Measurements from ENCODE around the gene ANGPTL4.

ANGPTL4 gene

GRCh38 chr19:8413629-8413995 lies 49.7 kb downstream of the ANGPTL4 start:
- DNase-seq (ENCODE audit: low read depth in 1 of 2, low spot score in 1 of 2), result no peak
- H3K27me3 ChIP-seq (ENCODE audit: insufficient read depth, poor library complexity, severe bottlenecking), result no peaks in the 10 kb centered on the region
- H3K27ac ChIP-seq (replicated peaks), result no peak overlapping the region
- peak overlapping the region; percentile 54 for H3K4me3 ChIP-seq (replicated peaks; ENCODE audit: insufficient read depth, low read length)
- no peak for TF ChIP-seq POLR2AphosphoS5 (IDR thresholded peaks at IDR 0.05; ENCODE audit: low read depth)
- TF ChIP-seq, protein P1, sequence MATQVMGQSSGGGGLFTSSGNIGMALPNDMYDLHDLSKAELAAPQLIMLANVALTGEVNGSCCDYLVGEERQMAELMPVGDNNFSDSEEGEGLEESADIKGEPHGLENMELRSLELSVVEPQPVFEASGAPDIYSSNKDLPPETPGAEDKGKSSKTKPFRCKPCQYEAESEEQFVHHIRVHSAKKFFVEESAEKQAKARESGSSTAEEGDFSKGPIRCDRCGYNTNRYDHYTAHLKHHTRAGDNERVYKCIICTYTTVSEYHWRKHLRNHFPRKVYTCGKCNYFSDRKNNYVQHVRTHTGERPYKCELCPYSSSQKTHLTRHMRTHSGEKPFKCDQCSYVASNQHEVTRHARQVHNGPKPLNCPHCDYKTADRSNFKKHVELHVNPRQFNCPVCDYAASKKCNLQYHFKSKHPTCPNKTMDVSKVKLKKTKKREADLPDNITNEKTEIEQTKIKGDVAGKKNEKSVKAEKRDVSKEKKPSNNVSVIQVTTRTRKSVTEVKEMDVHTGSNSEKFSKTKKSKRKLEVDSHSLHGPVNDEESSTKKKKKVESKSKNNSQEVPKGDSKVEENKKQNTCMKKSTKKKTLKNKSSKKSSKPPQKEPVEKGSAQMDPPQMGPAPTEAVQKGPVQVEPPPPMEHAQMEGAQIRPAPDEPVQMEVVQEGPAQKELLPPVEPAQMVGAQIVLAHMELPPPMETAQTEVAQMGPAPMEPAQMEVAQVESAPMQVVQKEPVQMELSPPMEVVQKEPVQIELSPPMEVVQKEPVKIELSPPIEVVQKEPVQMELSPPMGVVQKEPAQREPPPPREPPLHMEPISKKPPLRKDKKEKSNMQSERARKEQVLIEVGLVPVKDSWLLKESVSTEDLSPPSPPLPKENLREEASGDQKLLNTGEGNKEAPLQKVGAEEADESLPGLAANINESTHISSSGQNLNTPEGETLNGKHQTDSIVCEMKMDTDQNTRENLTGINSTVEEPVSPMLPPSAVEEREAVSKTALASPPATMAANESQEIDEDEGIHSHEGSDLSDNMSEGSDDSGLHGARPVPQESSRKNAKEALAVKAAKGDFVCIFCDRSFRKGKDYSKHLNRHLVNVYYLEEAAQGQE (IDR thresholded peaks at IDR 0.05; ENCODE audit: insufficient replicate concordance, low read depth), result no peak
- no peak for TF ChIP-seq SPI1 (IDR thresholded peaks at IDR 0.05; ENCODE audit: borderline replicate concordance, low read depth)
- TF ChIP-seq, protein P2, sequence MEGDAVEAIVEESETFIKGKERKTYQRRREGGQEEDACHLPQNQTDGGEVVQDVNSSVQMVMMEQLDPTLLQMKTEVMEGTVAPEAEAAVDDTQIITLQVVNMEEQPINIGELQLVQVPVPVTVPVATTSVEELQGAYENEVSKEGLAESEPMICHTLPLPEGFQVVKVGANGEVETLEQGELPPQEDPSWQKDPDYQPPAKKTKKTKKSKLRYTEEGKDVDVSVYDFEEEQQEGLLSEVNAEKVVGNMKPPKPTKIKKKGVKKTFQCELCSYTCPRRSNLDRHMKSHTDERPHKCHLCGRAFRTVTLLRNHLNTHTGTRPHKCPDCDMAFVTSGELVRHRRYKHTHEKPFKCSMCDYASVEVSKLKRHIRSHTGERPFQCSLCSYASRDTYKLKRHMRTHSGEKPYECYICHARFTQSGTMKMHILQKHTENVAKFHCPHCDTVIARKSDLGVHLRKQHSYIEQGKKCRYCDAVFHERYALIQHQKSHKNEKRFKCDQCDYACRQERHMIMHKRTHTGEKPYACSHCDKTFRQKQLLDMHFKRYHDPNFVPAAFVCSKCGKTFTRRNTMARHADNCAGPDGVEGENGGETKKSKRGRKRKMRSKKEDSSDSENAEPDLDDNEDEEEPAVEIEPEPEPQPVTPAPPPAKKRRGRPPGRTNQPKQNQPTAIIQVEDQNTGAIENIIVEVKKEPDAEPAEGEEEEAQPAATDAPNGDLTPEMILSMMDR (IDR thresholded peaks at IDR 0.05; ENCODE audit: insufficient read depth, low read length), result no peak
- TF ChIP-seq GABPA (IDR thresholded peaks at IDR 0.05; ENCODE audit: low read depth), result no peak

DNA sequence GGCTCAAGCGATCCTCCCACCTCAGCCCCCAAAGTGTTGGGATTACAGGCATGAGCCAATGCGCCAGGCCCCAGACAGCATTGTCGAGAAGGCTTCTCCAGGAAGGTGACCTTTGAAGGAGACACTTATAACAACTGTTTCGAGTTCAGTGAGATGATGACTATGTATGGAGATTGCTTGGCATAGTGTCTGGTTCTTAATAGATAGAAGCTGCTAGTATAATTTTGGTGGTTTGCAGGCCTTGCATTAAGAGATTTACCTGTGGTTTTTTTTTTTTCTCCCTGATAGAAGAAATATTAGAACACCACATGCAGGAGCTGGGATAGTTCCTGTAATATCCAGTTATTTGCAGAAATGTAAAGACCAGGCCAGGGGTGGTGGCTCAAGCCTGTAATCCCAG lies 52.8 kb downstream of the ANGPTL4 start:
- TF ChIP-seq, protein P1 (IDR thresholded peaks at IDR 0.05; ENCODE audit: insufficient replicate concordance, low read depth), result no peak
- no peak for TF ChIP-seq POLR2AphosphoS5 (IDR thresholded peaks at IDR 0.05; ENCODE audit: low read depth)
- TF ChIP-seq, protein P2 (IDR thresholded peaks at IDR 0.05; ENCODE audit: insufficient read depth, low read length), result no peak
- Histone ChIP-seq H3K4me3 (replicated peaks; ENCODE audit: insufficient read depth, low read length) (no peak overlapping the region), H3K27ac (replicated peaks) (no peak overlapping the region), H3K27me3 (ENCODE audit: insufficient read depth, poor library complexity, severe bottlenecking) (no peaks in the 10 kb centered on the region)
- DNase-seq (ENCODE audit: low read depth in 1 of 2, low spot score in 1 of 2), result no peak

DNA sequence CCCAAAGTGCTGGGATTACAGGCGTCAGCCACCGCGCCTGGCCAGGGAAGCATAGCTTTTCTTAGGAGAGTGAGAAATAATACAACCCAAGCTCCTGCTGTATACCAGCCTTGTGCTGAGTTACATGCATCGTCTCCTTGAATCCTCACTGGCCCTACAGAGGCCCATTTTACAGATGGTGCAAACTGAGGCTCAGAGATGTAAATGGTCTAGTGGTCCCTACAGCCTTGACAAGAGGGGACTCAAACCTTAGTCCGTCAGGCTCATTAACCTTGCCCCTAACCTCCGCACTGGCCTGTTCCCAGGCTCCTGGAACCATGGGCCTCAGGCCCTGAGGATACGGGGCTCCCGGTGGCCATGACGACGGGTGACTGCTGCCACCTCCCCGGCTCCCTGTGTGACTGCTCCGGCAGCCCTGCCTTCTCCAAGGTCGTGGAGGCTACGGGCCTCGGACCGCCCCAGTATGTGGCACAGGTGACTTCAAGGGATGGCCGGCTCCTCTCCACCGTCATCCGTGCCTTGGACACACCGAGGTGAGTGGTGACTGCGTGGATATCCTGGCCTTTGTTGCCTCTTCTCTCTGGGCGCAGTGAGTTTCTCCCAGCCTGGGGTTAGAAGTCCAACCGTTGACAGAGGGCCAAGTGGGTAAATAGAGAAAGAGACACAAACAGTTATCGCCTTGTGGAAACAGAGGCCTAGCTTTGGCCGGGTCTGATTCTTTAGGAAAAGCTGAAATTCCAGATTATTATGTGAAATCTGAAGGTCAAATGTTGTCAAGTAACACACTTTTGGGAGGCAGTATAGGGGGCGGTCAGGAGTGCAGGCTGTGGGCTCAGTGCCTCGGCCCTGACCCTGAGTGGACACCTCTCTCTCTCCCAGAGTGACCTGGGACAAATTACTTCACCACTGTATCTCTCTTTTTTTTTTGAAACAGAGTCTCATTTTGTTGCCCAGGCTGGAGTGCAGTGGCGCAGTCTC lies 57.8 kb downstream of the ANGPTL4 start:
- TF ChIP-seq SPI1 (IDR thresholded peaks at IDR 0.05; ENCODE audit: borderline replicate concordance, low read depth), result no peak
- TF ChIP-seq, protein P1 (IDR thresholded peaks at IDR 0.05; ENCODE audit: insufficient replicate concordance, low read depth), result no peak
- no peak for TF ChIP-seq POLR2AphosphoS5 (IDR thresholded peaks at IDR 0.05; ENCODE audit: low read depth)
- TF ChIP-seq, protein P2 (IDR thresholded peaks at IDR 0.05; ENCODE audit: insufficient read depth, low read length), result no peak
- no peak for TF ChIP-seq GABPA (IDR thresholded peaks at IDR 0.05; ENCODE audit: low read depth)
- DNase-seq (ENCODE audit: low read depth in 1 of 2, low spot score in 1 of 2), result no peak
- H3K4me3 ChIP-seq (replicated peaks; ENCODE audit: insufficient read depth, low read length), result no peak overlapping the region
- no peaks in the 10 kb centered on the region for H3K27me3 ChIP-seq (ENCODE audit: insufficient read depth, poor library complexity, severe bottlenecking)
- no peak overlapping the region for H3K27ac ChIP-seq (replicated peaks)
